ENCODE measurements around the gene SYP.
"Not testable (repeated sequence)": the region's sequence is repeated elsewhere in the genome, so short reads cannot be mapped to it uniquely, and the experiment has no call there.

SYP gene

GRCh38 chrX:49175435-49176274 lies 24.3 kb downstream of the SYP start:
- Histone ChIP-seq H3K4me3 (ENCODE audit: low read length) (no peak overlapping the region), H3K27ac (ENCODE audit: low read length) (no peak overlapping the region), H3K9ac (ENCODE audit: low read length) (no peak overlapping the region), H3K4me1 (ENCODE audit: control insufficient read depth, low read depth, low read length) (no peaks in the 10 kb centered on the region), H3K36me3 (ENCODE audit: control insufficient read depth, low read depth, low read length) (peaks cover 5% of the 10 kb centered on the region), H3K9me3 (ENCODE audit: control insufficient read depth, low read depth, low read length) (peaks cover 7% of the 10 kb centered on the region), H3K27me3 (ENCODE audit: control insufficient read depth, insufficient read depth, low read length) (peaks cover 27% of the 10 kb centered on the region)

- H3K27ac ChIP-seq (ENCODE audit: low read length): no peak overlapping the region
- H3K9ac ChIP-seq (ENCODE audit: low read length): no peak overlapping the region
- no peaks in the 10 kb centered on the region for H3K4me1 ChIP-seq (ENCODE audit: control insufficient read depth, low read depth, low read length)
- H3K4me3 ChIP-seq (ENCODE audit: low read length): no peak overlapping the region
- H3K9me3 ChIP-seq (ENCODE audit: control insufficient read depth, low read depth, low read length): peaks cover 4% of the 10 kb centered on the region
- H3K27me3 ChIP-seq (ENCODE audit: control insufficient read depth, insufficient read depth, low read length): peaks cover 27% of the 10 kb centered on the region
- peaks cover 5% of the 10 kb centered on the region for H3K36me3 ChIP-seq (ENCODE audit: control insufficient read depth, low read depth, low read length)
Measured at GRCh38 chrX:49174723-49175122, 25.3 kb downstream of the SYP start.

GRCh38 chrX:49173544-49173943 lies 26.4 kb downstream of the SYP start:
- H3K27ac ChIP-seq (ENCODE audit: low read length); H3K4me1 ChIP-seq (ENCODE audit: control insufficient read depth, low read depth, low read length); H3K9me3 ChIP-seq (ENCODE audit: control insufficient read depth, low read depth, low read length); H3K9ac ChIP-seq (ENCODE audit: low read length); H3K4me3 ChIP-seq (ENCODE audit: low read length); H3K36me3 ChIP-seq (ENCODE audit: control insufficient read depth, low read depth, low read length): not testable (repeated sequence)
- H3K27me3 ChIP-seq (ENCODE audit: control insufficient read depth, insufficient read depth, low read length): peaks cover 27% of the 10 kb centered on the region

- H3K36me3 ChIP-seq (ENCODE audit: control insufficient read depth, low read depth, low read length): no peaks in the 10 kb centered on the region
- H3K27ac ChIP-seq (ENCODE audit: low read length): no peak overlapping the region
- no peaks in the 10 kb centered on the region for H3K9me3 ChIP-seq (ENCODE audit: control insufficient read depth, low read depth, low read length)
- H3K4me3 ChIP-seq (ENCODE audit: low read length): peak overlapping the region; percentile 41
- no peak overlapping the region for H3K9ac ChIP-seq (ENCODE audit: low read length)
- peaks cover 27% of the 10 kb centered on the region for H3K27me3 ChIP-seq (ENCODE audit: control insufficient read depth, insufficient read depth, low read length)
- H3K4me1 ChIP-seq (ENCODE audit: control insufficient read depth, low read depth, low read length): peaks cover 6% of the 10 kb centered on the region
Measured at GRCh38 chrX:49172280-49172780, 27.7 kb downstream of the SYP start.

- H3K4me1 ChIP-seq (ENCODE audit: control insufficient read depth, low read depth, low read length): peaks cover 6% of the 10 kb centered on the region
- H3K27ac ChIP-seq (ENCODE audit: low read length): no peak within 1 kb of the TSS
- peaks cover 27% of the 10 kb centered on the region for H3K27me3 ChIP-seq (ENCODE audit: control insufficient read depth, insufficient read depth, low read length)
- H3K9me3 ChIP-seq (ENCODE audit: control insufficient read depth, low read depth, low read length): no peaks in the 10 kb centered on the region
- H3K4me3 ChIP-seq (ENCODE audit: low read length): peak within 1 kb of the TSS; percentile 41
- no peaks in the 10 kb centered on the region for H3K36me3 ChIP-seq (ENCODE audit: control insufficient read depth, low read depth, low read length)
- H3K9ac ChIP-seq (ENCODE audit: low read length): no peak within 1 kb of the TSS
Measured at GRCh38 chrX:49171752-49172279, 28.2 kb downstream of the SYP start, which contains the start of gene PLP2. PLP2 (plus strand) TSS chrX:49171898; CDS start chrX:49172001, 103 bp downstream.

GRCh38 chrX:49167740-49168108 lies 32.3 kb downstream of the SYP start:
- no peak overlapping the region for H3K9ac ChIP-seq (ENCODE audit: low read length)
- H3K36me3 ChIP-seq (ENCODE audit: control insufficient read depth, low read depth, low read length): no peaks in the 10 kb centered on the region
- H3K27ac ChIP-seq (ENCODE audit: low read length): no peak overlapping the region
- H3K9me3 ChIP-seq (ENCODE audit: control insufficient read depth, low read depth, low read length): no peaks in the 10 kb centered on the region
- peaks cover 29% of the 10 kb centered on the region for H3K27me3 ChIP-seq (ENCODE audit: control insufficient read depth, insufficient read depth, low read length)
- H3K4me3 ChIP-seq (ENCODE audit: low read length): peak overlapping the region; percentile 52
- peaks cover 6% of the 10 kb centered on the region for H3K4me1 ChIP-seq (ENCODE audit: control insufficient read depth, low read depth, low read length)

- Histone ChIP-seq H3K27me3 (ENCODE audit: control insufficient read depth, insufficient read depth, low read length) (peaks cover 29% of the 10 kb centered on the region), H3K27ac (ENCODE audit: low read length) (no peak overlapping the region), H3K4me1 (ENCODE audit: control insufficient read depth, low read depth, low read length) (peaks cover 6% of the 10 kb centered on the region), H3K36me3 (ENCODE audit: control insufficient read depth, low read depth, low read length) (no peaks in the 10 kb centered on the region), H3K9ac (ENCODE audit: low read length) (no peak overlapping the region), H3K9me3 (ENCODE audit: control insufficient read depth, low read depth, low read length) (no peaks in the 10 kb centered on the region), H3K4me3 (ENCODE audit: low read length) (peak overlapping the region; percentile 52)
Measured at GRCh38 chrX:49166914-49167739, 32.9 kb downstream of the SYP start.

GRCh38 chrX:49165901-49166881 lies 33.8 kb downstream of the SYP start:
- peak overlapping the region; percentile 52 for H3K4me3 ChIP-seq (ENCODE audit: low read length)
- H3K27me3 ChIP-seq (ENCODE audit: control insufficient read depth, insufficient read depth, low read length): peaks cover 27% of the 10 kb centered on the region
- no peaks in the 10 kb centered on the region for H3K36me3 ChIP-seq (ENCODE audit: control insufficient read depth, low read depth, low read length)
- no peak overlapping the region for H3K27ac ChIP-seq (ENCODE audit: low read length)
- H3K9ac ChIP-seq (ENCODE audit: low read length): no peak overlapping the region
- H3K4me1 ChIP-seq (ENCODE audit: control insufficient read depth, low read depth, low read length): peaks cover 6% of the 10 kb centered on the region
- no peaks in the 10 kb centered on the region for H3K9me3 ChIP-seq (ENCODE audit: control insufficient read depth, low read depth, low read length)

GRCh38 chrX:49164589-49165360 lies 35.2 kb downstream of the SYP start:
- peaks cover 6% of the 10 kb centered on the region for H3K4me1 ChIP-seq (ENCODE audit: control insufficient read depth, low read depth, low read length)
- no peak overlapping the region for H3K9ac ChIP-seq (ENCODE audit: low read length)
- H3K27ac ChIP-seq (ENCODE audit: low read length): no peak overlapping the region

More at GRCh38 chrX:49164589-49165360, 35.2 kb downstream of the SYP start:
- Histone ChIP-seq H3K36me3 (ENCODE audit: control insufficient read depth, low read depth, low read length) (no peaks in the 10 kb centered on the region), H3K9me3 (ENCODE audit: control insufficient read depth, low read depth, low read length) (no peaks in the 10 kb centered on the region), H3K4me3 (ENCODE audit: low read length) (no peak overlapping the region), H3K27me3 (ENCODE audit: control insufficient read depth, insufficient read depth, low read length) (peaks cover 22% of the 10 kb centered on the region)

Measured in iPS-18a (cell line).